H9 (cell line): ENCODE measurements around the gene RAD23B. TPM values are rescaled to one million over a fixed set of nuclear protein-coding genes. Genes with fewer than 3 reads are reported as not detected.

Experiments
- DNase-seq: peaks from one replicate; pipeline ENCODE4 v3.0.0-alpha.2; 2017
- H2AFZ ChIP-seq: one replicate; pipeline ENCODE4 v1.6.1; 2013; ENCODE audit warnings: mild to moderate bottlenecking, low read length, control low read depth, moderate library complexity
- H2AK5ac ChIP-seq: 2 replicates; pipeline ENCODE4 v1.6.1; 2013; ENCODE audit warnings: low read length, control low read depth, mixed read lengths; ENCODE audit not compliant: insufficient read length
- H2BK120ac ChIP-seq: one replicate; pipeline ENCODE4 v1.6.1; 2013; ENCODE audit warnings: low read depth, mild to moderate bottlenecking, low read length, control low read depth, inconsistent platforms; ENCODE audit not compliant: poor library complexity, severe bottlenecking
- H2BK12ac ChIP-seq: 2 replicates; pipeline ENCODE4 v1.6.1; 2013; ENCODE audit warnings: low read length, control low read depth, mixed read lengths, low read depth; ENCODE audit not compliant: insufficient read length
- H2BK15ac ChIP-seq: 2 replicates; pipeline ENCODE4 v1.6.1; 2013; ENCODE audit warnings: low read depth, low read length, control low read depth
- H2BK20ac ChIP-seq: one replicate; pipeline ENCODE4 v1.6.1; 2013; ENCODE audit warnings: low read depth, mild to moderate bottlenecking, low read length, control low read depth, inconsistent platforms; ENCODE audit not compliant: poor library complexity, severe bottlenecking
- H2BK5ac ChIP-seq: 2 replicates; pipeline ENCODE4 v1.6.1; 2013; ENCODE audit warnings: low read length, control low read depth, mixed read lengths; ENCODE audit not compliant: insufficient read length
- H3K14ac ChIP-seq: 2 replicates; pipeline ENCODE4 v1.6.1; 2013; ENCODE audit warnings: low read length, control low read depth; ENCODE audit not compliant: insufficient read depth
- H3K18ac ChIP-seq: 2 replicates; pipeline ENCODE4 v1.6.1; 2013; ENCODE audit warnings: low read depth, mild to moderate bottlenecking, mixed read lengths, low read length, control low read depth; ENCODE audit not compliant: insufficient read length
- H3K23ac ChIP-seq: 2 replicates; pipeline ENCODE4 v1.6.1; 2013; ENCODE audit warnings: low read length, control low read depth, mixed read lengths, low read depth; ENCODE audit not compliant: insufficient read length
- H3K23me2 ChIP-seq: 2 replicates; pipeline ENCODE4 v1.6.1; 2013; ENCODE audit warnings: low read depth, mild to moderate bottlenecking, mixed read lengths, low read length, control low read depth; ENCODE audit not compliant: insufficient read length, poor library complexity, severe bottlenecking
- H3K27ac ChIP-seq: 2 replicates; pipeline ENCODE4 v1.5.1; 2013; ENCODE audit warnings: low read length, control low read depth, mixed read lengths, low read depth; ENCODE audit not compliant: insufficient read length
- H3K27me3 ChIP-seq: 2 replicates; pipeline ENCODE4 v1.6.1; 2013; ENCODE audit warnings: low read length, control low read depth, inconsistent platforms; ENCODE audit not compliant: insufficient read depth
- H3K4ac ChIP-seq: 2 replicates; pipeline ENCODE4 v1.6.1; 2013; ENCODE audit warnings: low read depth, mild to moderate bottlenecking, control low read depth, inconsistent platforms, low read length, moderate library complexity
- H3K4me1 ChIP-seq: 2 replicates; pipeline ENCODE4 v1.6.1; 2013; ENCODE audit warnings: low read length, control low read depth, inconsistent platforms; ENCODE audit not compliant: insufficient read depth
- H3K4me2 ChIP-seq: 2 replicates; pipeline ENCODE4 v1.6.1; 2013; ENCODE audit warnings: low read length, control low read depth, mixed read lengths; ENCODE audit not compliant: insufficient read length, insufficient read depth
- H3K56ac ChIP-seq: 2 replicates; pipeline ENCODE4 v1.6.1; 2013; ENCODE audit warnings: low read depth, mild to moderate bottlenecking, mixed read lengths, low read length, control low read depth; ENCODE audit not compliant: insufficient read length
- H3K79me1 ChIP-seq: 2 replicates; pipeline ENCODE4 v1.6.1; 2013; ENCODE audit warnings: low read depth, mild to moderate bottlenecking, moderate library complexity, low read length, control low read depth, inconsistent platforms; ENCODE audit not compliant: insufficient read depth, poor library complexity, severe bottlenecking
- H3K79me2 ChIP-seq: 2 replicates; pipeline ENCODE4 v1.6.1; 2013; ENCODE audit warnings: low read length, control low read depth, inconsistent platforms; ENCODE audit not compliant: insufficient read depth
- H3K9ac ChIP-seq: 2 replicates; pipeline ENCODE4 v1.6.1; 2013; ENCODE audit warnings: low read length, control low read depth, mixed read lengths; ENCODE audit not compliant: insufficient read length; ENCODE audit errors: extremely low read depth
- H3K9me3 ChIP-seq: one replicate; pipeline ENCODE4 v1.6.1; 2013; ENCODE audit warnings: low read depth, low read length, inconsistent platforms; ENCODE audit not compliant: control insufficient read depth
- H3T11ph ChIP-seq: one replicate; pipeline ENCODE4 v1.6.1; 2013; ENCODE audit warnings: mild to moderate bottlenecking, low read length, control low read depth, inconsistent platforms
- H4K20me1 ChIP-seq: one replicate; pipeline ENCODE4 v1.6.1; 2013; ENCODE audit not compliant: control insufficient read depth, insufficient read length, insufficient read depth
- H4K5ac ChIP-seq: 2 replicates; pipeline ENCODE4 v1.6.1; 2013; ENCODE audit warnings: low read depth, mild to moderate bottlenecking, mixed read lengths, low read length, control low read depth; ENCODE audit not compliant: insufficient read length
- H4K8ac ChIP-seq: replicated peaks from 2 replicates; pipeline ENCODE4 v1.6.1; 2013; ENCODE audit warnings: low read length, control low read depth, mixed read lengths, low read depth; ENCODE audit not compliant: insufficient read length
- H4K91ac ChIP-seq: 2 replicates; pipeline ENCODE4 v1.6.1; 2013; ENCODE audit warnings: low read depth, mild to moderate bottlenecking, moderate library complexity, mixed read lengths, low read length, control low read depth; ENCODE audit not compliant: insufficient read length
- H3K27ac Mint-ChIP-seq, 3 experiments: 2 replicates in 2 of 3; 3 replicates in 1 of 3; pipeline ENCODE4 v1.8.0; 2020 to 2021; ENCODE audit warnings: mixed read lengths in 3 of 3, mild to moderate bottlenecking in 1 of 3, moderate library complexity in 1 of 3
- H3K27me3 Mint-ChIP-seq: 2 replicates; pipeline ENCODE4 v1.8.0; 2021; ENCODE audit warnings: low read depth, mild to moderate bottlenecking, moderate library complexity, mixed read lengths
- H3K36me3 Mint-ChIP-seq, 3 experiments: 2 replicates in 2 of 3; 3 replicates in 1 of 3; pipeline ENCODE4 v1.8.0; 2020 to 2021; ENCODE audit warnings: low read depth in 3 of 3, mixed read lengths in 3 of 3; ENCODE audit not compliant: insufficient read depth in 1 of 3
- H3K4me1 Mint-ChIP-seq, 2 experiments: 2 replicates each; pipeline ENCODE4 v1.8.0; 2020; ENCODE audit warnings: mixed read lengths in 2 of 2
- H3K4me3 Mint-ChIP-seq, 2 experiments: 2 replicates in 1 of 2; 3 replicates in 1 of 2; pipeline ENCODE4 v1.8.0; 2020 to 2021; ENCODE audit warnings: mild to moderate bottlenecking in 2 of 2, mixed read lengths in 2 of 2, moderate library complexity in 1 of 2
- H3K9me3 Mint-ChIP-seq, 2 experiments: 2 replicates in 1 of 2; 3 replicates in 1 of 2; pipeline ENCODE4 v1.8.0; 2020; ENCODE audit warnings: mild to moderate bottlenecking in 2 of 2, mixed read lengths in 2 of 2, moderate library complexity in 1 of 2
- CTCF ChIP-seq: fragments of 200-600 bp; sonication (generic); conservative IDR thresholded peaks from 3 replicates; pipeline ENCODE4 v1.8.0; 2021; ENCODE audit warnings: antibody characterized with exemption, mild to moderate bottlenecking
- total RNA-seq: library from RNA; stranded (reverse); gene quantifications from 2 replicates; pipeline ENCODE4 v1.2.1, GENCODE V29; 2021

The RAD23B gene
- total RNA-seq, 1 experiment from 2014 or later, result 154 TPM

GRCh38 chr9:107270580-107270979, 12.5 kb upstream of the RAD23B start:
- Mint-ChIP-seq H3K4me1 (peaks cover 8 to 10% of the 10 kb centered on the region in 2 experiments), H3K27ac (no peak overlapping the region), H3K4me3 (no peak overlapping the region), H3K27me3 (no peaks in the 10 kb centered on the region; the same call in 1 of the 2 replicates), H3K36me3 (0 out of 7 replicates have a peak, but pooled peaks cover 0 to under 1% (median 0%) of the 10 kb centered on the region in 3 experiments), H3K9me3 (no peaks in the 10 kb centered on the region; a peak in 1 of 5 replicates)
- no peak for DNase-seq
- H4K5ac ChIP-seq, result no peak overlapping the region
- no peak overlapping the region for H3K14ac ChIP-seq
- no peaks in the 10 kb centered on the region for H3K27me3 ChIP-seq
- H2AFZ ChIP-seq, result no peak overlapping the region
- no peak for TF ChIP-seq CTCF
- H2BK5ac ChIP-seq, result no peak overlapping the region
- no peak overlapping the region for H3K4me2 ChIP-seq
- H2BK120ac ChIP-seq, result no peak overlapping the region
- no peaks in the 10 kb centered on the region for H3K9me3 ChIP-seq
- H4K20me1 ChIP-seq, result no peaks in the 10 kb centered on the region
- H3K9ac ChIP-seq, result no peak overlapping the region
- H3K56ac ChIP-seq, result no peak overlapping the region
- H3K79me1 ChIP-seq, result no peaks in the 10 kb centered on the region
- H3K23ac ChIP-seq, result no peak overlapping the region
- H3K23me2 ChIP-seq, result no peaks in the 10 kb centered on the region
- H2BK12ac ChIP-seq, result no peak overlapping the region
- H3K27ac ChIP-seq, result no peak overlapping the region
- H4K8ac ChIP-seq, result no peak overlapping the region
- H3T11ph ChIP-seq, result no peak overlapping the region
- H3K79me2 ChIP-seq, result no peaks in the 10 kb centered on the region
- H3K4me1 ChIP-seq, result no peaks in the 10 kb centered on the region
- H3K18ac ChIP-seq, result no peak overlapping the region
- no peak overlapping the region for H2BK20ac ChIP-seq
- no peak overlapping the region for H2BK15ac ChIP-seq
- H3K4ac ChIP-seq, result no peak overlapping the region
- no peak overlapping the region for H2AK5ac ChIP-seq
- H4K91ac ChIP-seq, result no peak overlapping the region
